ENCODE results near the gene PCDH9. TPM values are rescaled to one million over a fixed set of nuclear protein-coding genes. Genes with fewer than 3 reads are reported as not detected.

The PCDH9 gene
- polyA plus RNA-seq, 1 experiment = 3.3 TPM

- DNase-seq (ENCODE audit: low read depth, low spot score) = no peak
- H3K27me3 ChIP-seq (ENCODE audit: control insufficient read depth, insufficient read depth, low read length) = no peaks in the 10 kb centered on the region
- no peak overlapping the region for H3K4me3 ChIP-seq (ENCODE audit: low read depth, low read length)
- TF ChIP-seq, protein P1, sequence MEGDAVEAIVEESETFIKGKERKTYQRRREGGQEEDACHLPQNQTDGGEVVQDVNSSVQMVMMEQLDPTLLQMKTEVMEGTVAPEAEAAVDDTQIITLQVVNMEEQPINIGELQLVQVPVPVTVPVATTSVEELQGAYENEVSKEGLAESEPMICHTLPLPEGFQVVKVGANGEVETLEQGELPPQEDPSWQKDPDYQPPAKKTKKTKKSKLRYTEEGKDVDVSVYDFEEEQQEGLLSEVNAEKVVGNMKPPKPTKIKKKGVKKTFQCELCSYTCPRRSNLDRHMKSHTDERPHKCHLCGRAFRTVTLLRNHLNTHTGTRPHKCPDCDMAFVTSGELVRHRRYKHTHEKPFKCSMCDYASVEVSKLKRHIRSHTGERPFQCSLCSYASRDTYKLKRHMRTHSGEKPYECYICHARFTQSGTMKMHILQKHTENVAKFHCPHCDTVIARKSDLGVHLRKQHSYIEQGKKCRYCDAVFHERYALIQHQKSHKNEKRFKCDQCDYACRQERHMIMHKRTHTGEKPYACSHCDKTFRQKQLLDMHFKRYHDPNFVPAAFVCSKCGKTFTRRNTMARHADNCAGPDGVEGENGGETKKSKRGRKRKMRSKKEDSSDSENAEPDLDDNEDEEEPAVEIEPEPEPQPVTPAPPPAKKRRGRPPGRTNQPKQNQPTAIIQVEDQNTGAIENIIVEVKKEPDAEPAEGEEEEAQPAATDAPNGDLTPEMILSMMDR (IDR thresholded peaks at IDR 0.05; ENCODE audit: low read depth, low read length) = no peak
- H3K9me3 ChIP-seq (ENCODE audit: control insufficient read depth, insufficient read depth, low read length) = no peaks in the 10 kb centered on the region
- ChIA-PET CTCF (no interaction called here), POLR2A (no interaction called here)
- H3K27ac ChIP-seq (ENCODE audit: low read depth, low read length) = no peak overlapping the region
These were observed 894.5 kb downstream of the PCDH9 start for GRCh38 chr13:66335626-66336025.

DNA sequence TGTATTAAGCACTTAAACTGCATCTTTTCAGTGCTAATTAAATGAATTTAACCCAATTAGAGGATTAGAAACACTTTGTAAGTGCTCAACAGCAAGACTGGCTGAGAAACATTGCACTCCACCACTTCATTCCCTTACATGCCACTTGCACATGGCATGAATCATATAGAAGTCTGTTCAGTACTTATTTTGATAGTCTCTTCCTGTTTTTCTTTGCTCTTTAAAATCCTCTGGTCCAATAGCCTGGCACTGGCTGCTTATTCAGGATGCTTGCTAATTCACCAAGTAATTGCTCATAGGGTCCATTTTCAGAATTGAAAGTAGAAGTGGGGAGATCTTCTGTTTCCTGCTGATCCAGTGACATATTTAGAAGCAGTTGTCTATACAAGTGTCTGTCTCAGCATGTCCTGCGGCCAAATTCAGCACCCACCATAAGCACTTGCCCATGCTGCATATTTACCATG lies 900.1 kb downstream of the PCDH9 start:
- Histone ChIP-seq H3K4me3 (ENCODE audit: low read depth, low read length) (no peak overlapping the region), H3K27ac (ENCODE audit: low read depth, low read length) (no peak overlapping the region), H3K9me3 (ENCODE audit: control insufficient read depth, insufficient read depth, low read length) (no peaks in the 10 kb centered on the region), H3K27me3 (ENCODE audit: control insufficient read depth, insufficient read depth, low read length) (no peaks in the 10 kb centered on the region)
- ChIA-PET CTCF (no interaction called here), POLR2A (no interaction called here)
- TF ChIP-seq, protein P1 (IDR thresholded peaks at IDR 0.05; ENCODE audit: low read depth, low read length) = no peak
- DNase-seq (ENCODE audit: low read depth, low spot score) = no peak

GRCh38 chr13:66328476-66328875 lies 901.7 kb downstream of the PCDH9 start:
- POLR2A ChIA-PET = no interaction called here

GRCh38 chr13:66323745-66324347 lies 906.3 kb downstream of the PCDH9 start:
- Histone ChIP-seq H3K9me3 (ENCODE audit: control insufficient read depth, insufficient read depth, low read length) (no peaks in the 10 kb centered on the region), H3K4me3 (ENCODE audit: low read depth, low read length) (no peak overlapping the region), H3K27me3 (ENCODE audit: control insufficient read depth, insufficient read depth, low read length) (no peaks in the 10 kb centered on the region), H3K27ac (ENCODE audit: low read depth, low read length) (no peak overlapping the region)
- no peak for DNase-seq (ENCODE audit: low read depth, low spot score)
- TF ChIP-seq, protein P1 (IDR thresholded peaks at IDR 0.05; ENCODE audit: low read depth, low read length) = no peak
- ChIA-PET CTCF (no interaction called here), POLR2A (no interaction called here)

More at GRCh38 chr13:66328476-66328875, 901.7 kb downstream of the PCDH9 start:
- CTCF ChIA-PET = interaction anchor here (0.5 kb wide), 1 partner anchor 402 kb away, joined by 7 read pairs; no protein-coding TSS in a partner anchor
- H3K4me3 ChIP-seq (ENCODE audit: low read depth, low read length) = no peak overlapping the region
- H3K9me3 ChIP-seq (ENCODE audit: control insufficient read depth, insufficient read depth, low read length) = no peaks in the 10 kb centered on the region
- no peaks in the 10 kb centered on the region for H3K27me3 ChIP-seq (ENCODE audit: control insufficient read depth, insufficient read depth, low read length)
- TF ChIP-seq, protein P1 (IDR thresholded peaks at IDR 0.05; ENCODE audit: low read depth, low read length) = no peak
- H3K27ac ChIP-seq (ENCODE audit: low read depth, low read length) = no peak overlapping the region
- no peak for DNase-seq (ENCODE audit: low read depth, low spot score)

DNA sequence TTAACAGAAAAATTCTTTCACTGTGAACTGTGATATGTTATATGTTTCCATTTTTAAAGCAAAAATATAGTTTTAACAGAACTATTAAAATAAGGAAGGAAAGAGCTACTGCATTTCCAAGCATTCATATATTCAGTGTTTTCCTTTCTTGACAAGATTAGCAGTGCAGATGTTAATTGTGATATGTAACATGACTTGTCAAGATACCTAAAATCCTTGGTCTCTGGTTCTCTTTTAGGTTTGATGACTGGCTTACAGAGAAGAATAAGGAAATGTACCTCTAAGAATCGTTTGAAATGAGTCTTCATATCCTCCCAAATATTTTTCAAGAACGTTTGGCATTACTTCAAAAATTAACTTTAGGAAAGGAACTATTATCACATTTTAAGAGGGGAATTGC lies 907.2 kb downstream of the PCDH9 start:
- no peaks in the 10 kb centered on the region for H3K27me3 ChIP-seq (ENCODE audit: control insufficient read depth, insufficient read depth, low read length)
- H3K9me3 ChIP-seq (ENCODE audit: control insufficient read depth, insufficient read depth, low read length) = no peaks in the 10 kb centered on the region
- H3K4me3 ChIP-seq (ENCODE audit: low read depth, low read length) = no peak overlapping the region
- TF ChIP-seq, protein P1 (IDR thresholded peaks at IDR 0.05; ENCODE audit: low read depth, low read length) = no peak
- ChIA-PET POLR2A (no interaction called here), CTCF (no interaction called here)
- no peak for DNase-seq (ENCODE audit: low read depth, low spot score)
- no peak overlapping the region for H3K27ac ChIP-seq (ENCODE audit: low read depth, low read length)

All from AG04450 (cell line).